PC-9 (cell line): ENCODE measurements around the gene SREBF2.

Source experiments
- EZH2 ChIP-seq: fragments of 200-600 bp; sonication (generic); IDR thresholded peaks from 2 replicates; pipeline ENCODE4 v1.8.0; 2017; ENCODE audit warnings: antibody characterized with exemption, low read depth
- TF ChIP-seq, protein P1 (sequence below): fragments of 200-600 bp; sonication (generic); conservative IDR thresholded peaks from 2 replicates; pipeline ENCODE4 v1.6.1; 2017; ENCODE audit warnings: mixed run types, antibody characterized with exemption, mild to moderate bottlenecking, moderate library complexity

- TF ChIP-seq, protein P1, sequence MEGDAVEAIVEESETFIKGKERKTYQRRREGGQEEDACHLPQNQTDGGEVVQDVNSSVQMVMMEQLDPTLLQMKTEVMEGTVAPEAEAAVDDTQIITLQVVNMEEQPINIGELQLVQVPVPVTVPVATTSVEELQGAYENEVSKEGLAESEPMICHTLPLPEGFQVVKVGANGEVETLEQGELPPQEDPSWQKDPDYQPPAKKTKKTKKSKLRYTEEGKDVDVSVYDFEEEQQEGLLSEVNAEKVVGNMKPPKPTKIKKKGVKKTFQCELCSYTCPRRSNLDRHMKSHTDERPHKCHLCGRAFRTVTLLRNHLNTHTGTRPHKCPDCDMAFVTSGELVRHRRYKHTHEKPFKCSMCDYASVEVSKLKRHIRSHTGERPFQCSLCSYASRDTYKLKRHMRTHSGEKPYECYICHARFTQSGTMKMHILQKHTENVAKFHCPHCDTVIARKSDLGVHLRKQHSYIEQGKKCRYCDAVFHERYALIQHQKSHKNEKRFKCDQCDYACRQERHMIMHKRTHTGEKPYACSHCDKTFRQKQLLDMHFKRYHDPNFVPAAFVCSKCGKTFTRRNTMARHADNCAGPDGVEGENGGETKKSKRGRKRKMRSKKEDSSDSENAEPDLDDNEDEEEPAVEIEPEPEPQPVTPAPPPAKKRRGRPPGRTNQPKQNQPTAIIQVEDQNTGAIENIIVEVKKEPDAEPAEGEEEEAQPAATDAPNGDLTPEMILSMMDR = peak; percentile 80
- TF ChIP-seq EZH2 = no peak
Measured at GRCh38 chr22:41925783-41926460, 93.0 kb downstream of the SREBF2 start.
